Neural crest cell (in vitro differentiated cells): ENCODE measurements around the gene MMD. TPM values are rescaled to one million over a fixed set of nuclear protein-coding genes. Genes with fewer than 3 reads are reported as not detected.

Experiments used
- DNase-seq: peaks from one replicate; pipeline ENCODE4 v3.0.0; 2021; ENCODE audit warnings: low read depth, mixed read lengths, low spot score
- H3K27ac Mint-ChIP-seq: one replicate; pipeline ENCODE4 v1.8.0; 2021; ENCODE audit warnings: mild to moderate bottlenecking, mixed read lengths; ENCODE audit not compliant: unreplicated experiment
- H3K27me3 Mint-ChIP-seq: 2 replicates; pipeline ENCODE4 v1.8.0; 2021; ENCODE audit warnings: low read depth, mild to moderate bottlenecking, mixed read lengths
- H3K36me3 Mint-ChIP-seq: 2 replicates; pipeline ENCODE4 v1.8.0; 2021; ENCODE audit warnings: low read depth, mild to moderate bottlenecking, mixed read lengths
- H3K4me1 Mint-ChIP-seq: 2 replicates; pipeline ENCODE4 v1.8.0; 2021; ENCODE audit warnings: mixed read lengths
- H3K4me3 Mint-ChIP-seq: one replicate; pipeline ENCODE4 v1.8.0; 2021; ENCODE audit warnings: mild to moderate bottlenecking, mixed read lengths
- H3K9me3 Mint-ChIP-seq: 2 replicates; pipeline ENCODE4 v1.8.0; 2021; ENCODE audit warnings: mixed read lengths
- CTCF ChIP-seq: fragments of 200-600 bp; sonication (generic); conservative IDR thresholded peaks from 2 replicates; pipeline ENCODE4 v1.5.0; 2021; ENCODE audit warnings: antibody characterized with exemption, mild to moderate bottlenecking
- total RNA-seq: library from RNA; stranded (reverse); gene quantifications from 2 replicates; pipeline ENCODE4 v1.2.1, GENCODE V29; 2021

MMD gene
- total RNA-seq, 1 donor from 2014 or later, result 46.6 TPM

- no peak for DNase-seq
- H3K27me3 Mint-ChIP-seq, result no peaks in the 10 kb centered on the region
- peaks cover 3% of the 10 kb centered on the region for H3K9me3 Mint-ChIP-seq
Measured at GRCh38 chr17:55383771-55384642, 37.6 kb downstream of the MMD start.

GRCh38 chr17:55381017-55381770, 40.4 kb downstream of the MMD start:
- peaks cover 3% of the 10 kb centered on the region for H3K4me1 Mint-ChIP-seq
- H3K36me3 Mint-ChIP-seq, result no peaks in the 10 kb centered on the region
- H3K27me3 Mint-ChIP-seq, result no peaks in the 10 kb centered on the region
- peaks cover 3% of the 10 kb centered on the region for H3K9me3 Mint-ChIP-seq
- DNase-seq, result no peak
- H3K4me3 Mint-ChIP-seq, result no peak overlapping the region
- no peak for TF ChIP-seq CTCF
- peak overlapping the region; percentile 44 for H3K27ac Mint-ChIP-seq

More at GRCh38 chr17:55383771-55384642, 37.6 kb downstream of the MMD start:
- H3K27ac Mint-ChIP-seq, result no peak overlapping the region
- no peaks in the 10 kb centered on the region for H3K36me3 Mint-ChIP-seq
- H3K4me3 Mint-ChIP-seq, result no peak overlapping the region
- no peak for TF ChIP-seq CTCF
- H3K4me1 Mint-ChIP-seq, result peaks cover 12% of the 10 kb centered on the region

- DNase-seq, result no peak
- peaks cover 6% of the 10 kb centered on the region for H3K9me3 Mint-ChIP-seq
- peaks cover 2% of the 10 kb centered on the region for H3K36me3 Mint-ChIP-seq
- no peak for TF ChIP-seq CTCF
- no peaks in the 10 kb centered on the region for H3K27me3 Mint-ChIP-seq
- no peak overlapping the region for H3K4me3 Mint-ChIP-seq
- H3K4me1 Mint-ChIP-seq, result peaks cover 3% of the 10 kb centered on the region
- no peak overlapping the region for H3K27ac Mint-ChIP-seq
Measured at GRCh38 chr17:55377671-55378275, 43.9 kb downstream of the MMD start.

GRCh38 chr17:55368706-55369105, 52.9 kb downstream of the MMD start:
- Mint-ChIP-seq H3K27ac (no peak overlapping the region), H3K36me3 (peaks cover 11% of the 10 kb centered on the region), H3K9me3 (peaks cover 23% of the 10 kb centered on the region), H3K4me3 (no peak overlapping the region), H3K4me1 (peaks cover 6% of the 10 kb centered on the region), H3K27me3 (no peaks in the 10 kb centered on the region)
- no peak for DNase-seq
- TF ChIP-seq CTCF, result no peak

GRCh38 chr17:55366020-55366481, 55.6 kb downstream of the MMD start:
- peaks cover 3% of the 10 kb centered on the region for H3K36me3 Mint-ChIP-seq
- no peak overlapping the region for H3K4me3 Mint-ChIP-seq
- no peak for DNase-seq
- H3K9me3 Mint-ChIP-seq, result peaks cover 20% of the 10 kb centered on the region
- H3K4me1 Mint-ChIP-seq, result peaks cover 6% of the 10 kb centered on the region
- TF ChIP-seq CTCF, result no peak
- no peaks in the 10 kb centered on the region for H3K27me3 Mint-ChIP-seq
- peak overlapping the region; percentile 68 for H3K27ac Mint-ChIP-seq
